HG03060 (cell line): ENCODE results near the gene SAMD4A.
"Not testable (repeated sequence)": the region's sequence is repeated elsewhere in the genome, so short reads cannot be mapped to it uniquely, and the experiment has no call there.

Experiments
- ATAC-seq: cut with Tn5 transposase; IDR thresholded peaks from one replicate; pipeline ENCODE4 v1.9.1; 2021; ENCODE audit warnings: low read depth, moderate number of reproducible peaks; ENCODE audit not compliant: unreplicated experiment

SAMD4A gene

GRCh38 chr14:54791001-54791400, 224.1 kb downstream of the SAMD4A start:
- ATAC-seq: no peak

DNA sequence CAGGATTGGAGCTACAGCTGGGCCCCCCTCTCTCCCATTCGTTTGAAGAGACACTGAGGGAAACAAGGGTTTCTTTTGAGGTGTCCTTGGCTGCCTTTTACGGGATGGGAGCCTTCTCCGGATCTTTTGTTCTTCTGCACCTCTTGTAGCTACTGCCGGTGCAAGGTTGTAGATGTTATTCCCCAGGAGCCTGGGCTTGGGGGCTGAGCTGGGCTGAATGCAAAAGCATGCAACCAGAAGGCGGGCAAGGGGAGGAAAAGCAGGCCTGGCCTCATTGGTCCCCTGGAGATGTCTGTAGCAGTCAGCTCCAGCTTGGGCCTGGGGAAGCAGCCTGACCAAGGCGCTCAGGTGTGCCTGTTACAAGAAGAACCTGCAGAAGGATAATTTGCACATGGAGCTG, 225.4 kb downstream of the SAMD4A start:
- ATAC-seq: no peak

DNA sequence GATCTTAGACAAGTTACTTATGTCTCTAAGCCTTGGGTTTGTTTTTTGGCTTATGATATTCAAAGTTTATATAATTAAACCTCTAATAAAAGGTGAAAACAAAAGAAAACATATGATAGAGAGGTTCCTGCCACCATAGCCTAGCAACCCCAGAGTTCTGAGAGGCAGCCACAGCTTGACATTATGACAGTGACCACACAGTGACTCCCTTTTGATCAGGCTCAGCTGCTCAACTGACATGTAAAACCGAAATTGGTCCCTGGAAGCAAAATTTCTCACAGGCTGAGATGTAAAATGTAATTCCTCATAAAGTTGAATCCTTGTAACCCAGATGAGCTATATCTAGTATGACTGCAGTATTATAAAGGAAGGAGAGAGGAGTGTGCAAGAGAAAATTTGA, 227.2 kb downstream of the SAMD4A start:
- no peak for ATAC-seq

DNA sequence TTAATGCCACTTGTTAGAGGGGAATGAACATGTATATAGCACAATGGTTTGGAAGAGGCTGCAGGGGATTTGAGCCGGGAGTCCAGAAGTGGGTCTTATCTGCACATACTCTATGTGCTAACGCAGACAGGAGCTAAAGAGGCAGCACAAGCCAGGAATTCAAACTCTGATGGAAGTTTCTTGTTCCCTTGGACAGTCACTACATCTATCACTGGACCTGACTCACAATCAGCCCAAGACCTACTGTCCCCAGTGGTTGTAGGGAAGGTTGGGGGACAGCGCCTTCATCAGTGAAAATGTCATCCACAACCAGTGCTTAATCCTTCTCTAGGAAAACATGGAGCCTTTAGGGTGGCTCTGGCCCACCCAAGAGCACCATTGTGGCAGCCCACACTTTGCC, 227.9 kb downstream of the SAMD4A start:
- ATAC-seq: no peak

DNA sequence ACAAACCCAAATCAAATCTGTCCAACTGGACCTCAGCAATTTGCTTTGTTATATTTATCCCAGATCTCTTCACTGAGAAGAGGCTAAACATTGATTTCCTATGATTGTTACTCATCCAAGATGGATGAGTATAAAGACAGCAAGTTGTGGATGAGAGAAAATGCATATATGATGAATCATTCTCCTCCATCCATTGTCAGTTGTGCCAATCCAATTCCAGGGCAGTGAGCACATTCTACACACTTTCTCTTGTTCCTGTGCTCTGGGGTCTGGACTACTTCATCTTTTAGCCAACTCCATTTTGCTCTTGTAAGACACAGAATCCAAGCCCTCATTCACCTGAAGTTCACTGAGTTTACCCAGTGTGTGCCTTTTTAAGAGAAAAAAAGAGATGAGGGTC, 230.0 kb downstream of the SAMD4A start:
- no peak for ATAC-seq

DNA sequence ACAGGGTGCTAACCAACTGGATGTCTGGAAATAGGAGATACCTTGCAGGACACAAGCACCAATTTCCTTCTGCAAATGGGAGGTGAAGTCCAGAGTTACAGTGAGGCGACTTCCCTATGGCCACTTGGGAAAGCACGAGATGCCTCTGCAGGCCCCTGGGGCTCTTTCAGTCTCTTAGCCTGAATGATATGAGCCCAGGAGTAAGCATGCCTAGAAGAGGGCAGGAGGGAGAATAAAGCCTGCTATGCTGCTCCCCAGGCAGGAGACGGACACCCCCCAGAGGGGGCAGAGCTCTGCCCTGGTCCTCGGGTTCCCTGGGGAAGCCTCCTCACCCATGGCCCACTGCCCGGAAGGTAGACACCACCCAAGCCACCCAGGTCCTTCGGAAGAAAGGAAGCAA, 230.6 kb downstream of the SAMD4A start:
- no peak for ATAC-seq

DNA sequence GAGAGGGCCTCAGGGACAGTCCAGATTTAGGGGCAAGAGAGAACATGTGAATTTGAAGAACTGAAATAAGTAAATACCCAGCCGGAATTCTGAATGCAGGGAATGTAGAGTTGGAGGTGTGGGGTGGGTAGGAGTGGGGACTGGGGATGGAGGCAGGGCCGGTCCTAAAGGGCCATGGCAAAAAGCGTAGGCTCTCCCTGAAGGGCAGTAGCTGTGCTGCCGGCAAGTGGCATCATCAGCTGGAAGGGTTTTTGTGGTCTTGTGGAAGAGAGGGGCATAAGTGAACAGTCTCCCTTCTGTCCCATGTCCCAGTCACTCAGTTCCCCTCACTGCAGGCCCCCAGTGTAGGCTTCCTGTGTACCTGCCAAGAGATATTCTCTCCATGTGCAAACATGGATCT, 231.1 kb downstream of the SAMD4A start:
- no peak for ATAC-seq

- no peak for ATAC-seq
Observed at GRCh38 chr14:54798465-54799124, 231.7 kb downstream of the SAMD4A start.

DNA sequence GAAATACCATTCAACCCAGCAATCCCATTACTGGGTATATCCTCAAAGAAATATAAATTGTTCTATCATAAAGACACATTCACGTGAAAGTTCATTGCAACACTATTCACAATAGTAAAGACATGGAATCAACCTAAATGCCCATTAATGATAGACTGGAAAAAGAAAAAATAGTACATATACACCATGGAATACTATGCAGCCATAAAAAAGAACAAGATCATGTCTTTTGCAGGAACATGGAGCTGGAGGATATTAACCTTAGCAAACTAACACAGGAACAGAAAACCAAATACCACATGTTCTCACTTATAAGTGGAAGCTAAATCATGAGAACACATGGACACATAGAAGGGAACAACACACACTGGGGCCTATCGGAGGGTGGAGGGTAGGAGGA, 234.6 kb downstream of the SAMD4A start:
- not testable (repeated sequence) for ATAC-seq

GRCh38 chr14:54803396-54803795, 236.5 kb downstream of the SAMD4A start:
- ATAC-seq: no peak

- ATAC-seq: no peak
Observed at GRCh38 chr14:54803926-54804537, 237.1 kb downstream of the SAMD4A start.

DNA sequence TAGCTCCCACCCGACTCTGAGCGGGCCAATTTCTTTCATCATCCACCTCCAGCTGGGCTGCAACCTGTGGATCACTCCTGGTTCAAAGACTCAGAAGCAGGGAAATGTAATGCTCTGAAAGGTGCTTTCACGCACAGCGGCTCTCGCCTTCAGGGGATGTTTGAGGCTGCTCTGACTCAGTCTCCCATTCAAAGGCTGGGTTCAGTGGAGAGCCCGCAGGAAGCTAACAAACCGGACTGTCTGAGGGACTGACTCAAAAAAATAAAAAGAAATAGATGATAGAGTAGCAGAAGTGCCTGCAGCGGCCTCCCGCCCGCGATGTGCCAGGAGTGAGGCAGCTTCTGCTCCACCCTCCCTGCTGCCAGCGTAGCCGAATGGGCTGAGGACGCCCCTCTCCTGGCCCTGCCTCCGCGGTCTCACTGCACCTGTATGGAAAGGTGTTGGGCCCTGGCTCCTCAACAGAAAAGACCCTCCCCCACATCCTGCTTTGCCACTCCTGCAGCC, 237.7 kb downstream of the SAMD4A start:
- ATAC-seq: no peak

- ATAC-seq: no peak
Observed at GRCh38 chr14:54805070-54805444, 238.1 kb downstream of the SAMD4A start.

DNA sequence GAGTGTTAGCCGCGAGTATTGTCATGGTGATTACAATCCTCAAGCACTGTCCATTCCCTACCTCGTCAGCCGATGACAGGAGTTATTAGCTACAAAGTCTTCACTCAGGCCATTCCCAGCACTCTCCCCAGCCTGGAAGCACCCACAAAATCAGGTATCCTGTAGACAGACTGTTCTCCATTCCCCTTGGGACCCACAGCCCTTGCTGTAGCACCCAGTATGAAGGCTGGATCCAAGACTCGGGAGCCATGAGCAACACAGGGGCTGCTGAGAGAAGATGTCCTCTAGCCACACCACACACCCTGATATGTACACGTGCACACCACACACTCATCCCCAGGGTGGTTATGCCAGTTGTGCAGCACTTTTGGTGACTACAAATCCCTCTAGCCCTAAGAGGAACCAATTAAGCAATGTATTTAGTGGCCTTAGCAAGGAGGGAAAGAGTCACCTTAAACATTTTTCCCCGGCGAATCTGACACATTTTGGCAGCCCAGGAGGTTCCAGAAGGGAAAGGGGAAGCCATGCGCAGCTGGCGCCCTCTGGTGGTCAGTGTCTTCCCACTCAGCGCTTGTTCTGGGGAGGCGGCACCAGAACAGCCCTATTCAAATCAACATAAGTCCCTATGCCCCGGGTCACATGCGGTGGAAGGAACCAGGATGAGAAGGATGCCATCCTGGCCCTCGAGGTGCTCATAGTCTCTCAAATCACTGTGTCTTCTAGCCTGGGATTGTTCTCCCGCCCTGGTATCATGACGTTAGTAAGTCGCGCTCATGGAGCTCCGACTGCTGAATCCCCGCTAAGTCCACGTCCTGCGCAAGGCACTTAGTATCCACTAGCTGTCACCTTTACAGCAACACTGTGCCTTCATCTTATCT, 238.8 kb downstream of the SAMD4A start:
- ATAC-seq: no peak

DNA sequence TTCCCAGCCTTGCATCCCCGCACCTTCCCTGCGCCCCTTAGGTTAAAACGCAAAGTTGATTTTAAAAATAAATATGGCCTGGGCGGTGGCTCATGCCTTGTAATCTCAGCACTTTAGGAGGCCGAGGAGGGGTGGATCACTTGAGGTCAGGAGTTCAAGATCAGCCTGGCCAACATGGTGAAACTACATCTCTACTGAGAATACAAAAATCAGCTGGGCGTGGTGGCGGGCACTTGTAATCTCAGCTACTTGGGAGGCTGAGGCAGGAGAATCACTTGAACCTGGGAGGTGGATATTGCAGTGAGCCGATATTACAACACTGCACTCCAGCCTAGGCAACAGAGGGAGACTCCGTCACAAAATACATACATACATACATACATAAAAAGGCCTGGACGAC, 239.7 kb downstream of the SAMD4A start:
- ATAC-seq: no peak

GRCh38 chr14:54807428-54807827, 240.5 kb downstream of the SAMD4A start:
- ATAC-seq: no peak

DNA sequence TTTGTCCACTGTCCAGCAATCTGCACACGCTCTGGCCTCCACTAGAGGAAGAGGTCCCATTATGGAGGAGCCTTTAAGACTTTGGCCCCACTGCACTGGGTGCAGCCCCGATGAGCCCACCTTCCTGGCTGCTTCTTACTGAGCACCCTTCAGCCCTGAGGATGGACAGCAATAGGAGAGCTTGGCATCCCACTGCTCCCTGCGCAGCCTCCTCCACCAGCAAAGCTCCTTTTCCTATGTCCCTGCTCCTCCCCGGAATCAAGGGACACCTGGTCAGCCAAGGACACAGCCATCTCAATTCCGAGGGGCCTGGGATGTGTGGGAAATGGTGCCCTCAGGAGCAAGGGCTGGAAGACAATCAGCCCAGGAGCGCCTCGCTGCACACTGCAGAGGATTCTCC, 241.0 kb downstream of the SAMD4A start:
- no peak for ATAC-seq

- ATAC-seq: no peak
Observed at GRCh38 chr14:54808326-54809161, 241.6 kb downstream of the SAMD4A start.

- ATAC-seq: no peak
Observed at GRCh38 chr14:54809767-54810166, 242.8 kb downstream of the SAMD4A start.

- no peak for ATAC-seq
Observed at GRCh38 chr14:54812617-54813016, 245.7 kb downstream of the SAMD4A start.

GRCh38 chr14:54813081-54813480, 246.2 kb downstream of the SAMD4A start:
- no peak for ATAC-seq
